CD4-positive, alpha-beta T cell (primary cell): Measurements from ENCODE around the gene CEBPB. TPM values are rescaled to one million over a fixed set of nuclear protein-coding genes. Genes with fewer than 3 reads are reported as not detected.

Source experiments
- ATAC-seq: fragments of 200-7000 bp; cut with Tn5 transposase; one replicate; pipeline ENCODE4 v1.10.0; 2022; ENCODE audit warnings: mild to moderate bottlenecking; ENCODE audit not compliant: poor library complexity
- CTCF ChIA-PET: fragments of 350-600 bp; sonication (Branson Sonifier 250); formaldehyde crosslinking; loops from one replicate; lab custom pipeline; 2021; ENCODE audit warnings: antibody characterized with exemption, inconsistent platforms; lab: Charles Lee
- POLR2A ChIA-PET: fragments of 350-600 bp; sonication (Branson Sonifier 250); formaldehyde crosslinking; loops from one replicate; lab custom pipeline; 2021; ENCODE audit warnings: antibody characterized with exemption, inconsistent platforms; lab: Charles Lee
- DNase-seq, 14 experiments: peaks; one replicate each; pipeline ENCODE4 v3.0.0-alpha.2; 2013 to 2020; ENCODE audit warnings: mixed read lengths in 2 of 14
- H3K27ac ChIP-seq, 2 donors: one replicate each; pipeline versions ENCODE4 v1.5.1 to v1.7.0; 2013; ENCODE audit warnings: low read length in 2 of 2, low read depth in 1 of 2, mild to moderate bottlenecking in 1 of 2
- H3K27me3 ChIP-seq, 2 experiments: 1 replicate in 1 of 2; 2 replicates in 1 of 2; pipeline versions ENCODE4 v1.6.1 to v1.7.0; 2013; ENCODE audit warnings: low read length in 2 of 2, control low read depth in 1 of 2, mild to moderate bottlenecking in 1 of 2, moderate library complexity in 1 of 2; ENCODE audit not compliant: insufficient read depth in 2 of 2, control insufficient read depth in 1 of 2
- H3K36me3 ChIP-seq: one replicate; pipeline ENCODE4 v1.6.1; 2013; ENCODE audit warnings: low read length, control low read depth; ENCODE audit not compliant: insufficient read depth
- H3K4me1 ChIP-seq: one replicate; pipeline ENCODE4 v1.6.1; 2013; ENCODE audit warnings: low read length, control low read depth; ENCODE audit not compliant: insufficient read depth
- H3K4me3 ChIP-seq: one replicate; pipeline ENCODE4 v1.5.1; 2013; ENCODE audit warnings: mild to moderate bottlenecking, low read length, moderate library complexity
- H3K9me3 ChIP-seq, 2 experiments: 1 replicate in 1 of 2; 2 replicates in 1 of 2; pipeline versions ENCODE4 v1.6.1 to v1.7.0; 2013; ENCODE audit warnings: low read length in 2 of 2, mild to moderate bottlenecking in 2 of 2, control low read depth in 1 of 2, moderate library complexity in 1 of 2; ENCODE audit not compliant: control insufficient read depth in 1 of 2, insufficient read depth in 1 of 2
- H3K27ac Mint-ChIP-seq: one replicate; pipeline ENCODE4 v1.8.0; 2020; ENCODE audit warnings: mixed read lengths
- H3K27me3 Mint-ChIP-seq: one replicate; pipeline ENCODE4 v1.8.0; 2021; ENCODE audit warnings: mixed read lengths
- H3K36me3 Mint-ChIP-seq: one replicate; pipeline ENCODE4 v1.8.0; 2021; ENCODE audit warnings: low read depth, mixed read lengths
- H3K4me1 Mint-ChIP-seq: one replicate; pipeline ENCODE4 v1.8.0; 2021; ENCODE audit warnings: low read depth, mixed read lengths
- H3K4me3 Mint-ChIP-seq: one replicate; pipeline ENCODE4 v1.8.0; 2020; ENCODE audit warnings: mild to moderate bottlenecking, mixed read lengths
- H3K9me3 Mint-ChIP-seq: one replicate; pipeline ENCODE4 v1.8.0; 2020; ENCODE audit warnings: mixed read lengths
- CTCF ChIP-seq: fragments of 200-600 bp; IDR thresholded peaks from one replicate; pipeline ENCODE4 v1.8.0; 2022; ENCODE audit warnings: antibody characterized with exemption, mild to moderate bottlenecking
- intact Hi-C, 2 experiments: fragments of 100-400 bp; cut with DNase I in 1 of 2; cut with micrococcal nuclease in 1 of 2; formaldehyde crosslinking; loops; one replicate each; pipeline versions ENCODE4 v1.15.1 to v1.9.0; 2023 to 2025; cut with DNase I, micrococcal nuclease
- total RNA-seq, 174 experiments: library from RNA in 2 of 174; stranded (reverse) in 2 of 174; gene quantifications; one replicate each; pipeline ENCODE4 v1.2.3 and lab custom pipeline; 2021 to 2026

CEBPB gene
- total RNA-seq, 2 experiments from 2014 or later, result 40.7 to 43.9 TPM

GRCh38 chr20:50223039-50224005 is 32.7 kb downstream of the CEBPB start:
- Histone ChIP-seq H3K4me3 (no peak overlapping the region), H3K36me3 (no peaks in the 10 kb centered on the region), H3K27ac (no peak overlapping the region), H3K4me1 (no peaks in the 10 kb centered on the region), H3K27me3 (no peaks in the 10 kb centered on the region), H3K9me3 (peaks cover 0 to 20% of the 10 kb centered on the region in 2 experiments)
- no peak overlapping the region for H3K27ac Mint-ChIP-seq
- DNase-seq, result peak in 1 of 14 experiments; percentile 6
- intact Hi-C loops, result no loop called here
- H3K27me3 Mint-ChIP-seq, result peaks cover 4% of the 10 kb centered on the region
- no peaks in the 10 kb centered on the region for H3K4me1 Mint-ChIP-seq
- ATAC-seq, result no peak
- H3K9me3 Mint-ChIP-seq, result no peaks in the 10 kb centered on the region
- ChIA-PET CTCF (no interaction called here), POLR2A (no interaction called here)
- no peak for TF ChIP-seq CTCF
- H3K4me3 Mint-ChIP-seq, result no peak overlapping the region
- H3K36me3 Mint-ChIP-seq, result no peaks in the 10 kb centered on the region

GRCh38 chr20:50224052-50224451 is 33.4 kb downstream of the CEBPB start:
- Histone ChIP-seq H3K4me1 (no peaks in the 10 kb centered on the region), H3K27me3 (no peaks in the 10 kb centered on the region), H3K9me3 (peaks cover 0 to 20% of the 10 kb centered on the region in 2 experiments), H3K36me3 (no peaks in the 10 kb centered on the region), H3K4me3 (no peak overlapping the region), H3K27ac (no peak overlapping the region)
- ATAC-seq (no peak), DNase-seq (no peak)
- TF ChIP-seq CTCF, result no peak
- H3K36me3 Mint-ChIP-seq, result no peaks in the 10 kb centered on the region
- peaks cover 4% of the 10 kb centered on the region for H3K27me3 Mint-ChIP-seq
- no peak overlapping the region for H3K27ac Mint-ChIP-seq
- POLR2A ChIA-PET, result no interaction called here
- no peak overlapping the region for H3K4me3 Mint-ChIP-seq
- CTCF ChIA-PET, result no interaction called here
- intact Hi-C loops, result no loop called here
- H3K4me1 Mint-ChIP-seq, result no peaks in the 10 kb centered on the region
- H3K9me3 Mint-ChIP-seq, result no peaks in the 10 kb centered on the region

DNA sequence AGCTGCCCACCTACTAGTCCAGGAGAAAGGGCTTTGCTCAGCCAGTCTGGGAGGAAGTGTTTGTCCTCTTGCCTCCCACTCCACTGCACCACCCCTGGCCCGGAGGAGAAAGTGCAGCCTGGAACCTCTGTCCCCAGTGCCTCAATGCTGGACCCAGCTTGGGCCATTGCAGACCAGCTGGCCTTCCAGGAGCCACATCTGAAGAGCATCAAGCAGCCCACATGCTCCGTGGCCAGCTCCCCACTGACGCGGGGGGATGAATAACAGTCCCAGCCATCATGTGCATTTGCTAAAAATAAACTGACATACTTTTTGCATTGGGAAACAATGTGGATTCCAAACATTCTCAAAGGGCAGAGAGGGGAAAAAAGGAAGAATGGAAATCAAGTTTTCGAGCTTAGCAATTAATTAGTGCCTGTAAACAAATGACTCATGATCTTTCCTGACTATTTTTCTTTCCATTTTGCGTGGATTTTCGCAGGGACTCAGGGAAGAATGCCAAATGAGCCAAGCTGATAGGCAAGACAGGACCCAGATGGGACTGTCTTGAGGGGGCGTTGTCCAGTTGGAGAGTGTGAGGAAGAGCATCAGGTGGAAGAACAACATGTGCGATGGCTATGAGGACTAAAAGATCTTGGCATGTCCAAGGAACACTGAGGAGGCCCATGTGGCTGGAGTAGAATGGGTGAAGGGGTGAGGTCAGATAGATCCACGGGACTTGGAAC is 34.1 kb downstream of the CEBPB start:
- Histone ChIP-seq H3K27ac (no peak overlapping the region), H3K4me1 (no peaks in the 10 kb centered on the region), H3K27me3 (no peaks in the 10 kb centered on the region), H3K36me3 (no peaks in the 10 kb centered on the region), H3K4me3 (no peak overlapping the region), H3K9me3 (peaks cover 0 to 18% of the 10 kb centered on the region in 2 experiments)
- TF ChIP-seq CTCF, result no peak
- DNase-seq, result peak in 2 of 14 experiments; percentile 42 to 54
- Mint-ChIP-seq H3K9me3 (no peaks in the 10 kb centered on the region), H3K36me3 (no peaks in the 10 kb centered on the region), H3K27ac (no peak overlapping the region), H3K4me1 (no peaks in the 10 kb centered on the region), H3K4me3 (no peak overlapping the region), H3K27me3 (no peaks in the 10 kb centered on the region)
- ChIA-PET POLR2A (no interaction called here), CTCF (no interaction called here)
- intact Hi-C loops, result no loop called here
- no peak for ATAC-seq
